Measurements from ENCODE around the gene HDX.

HDX gene

GRCh38 chrX:84475596-84475995, 26.7 kb downstream of the HDX start:
- H3K4me3 ChIP-seq (replicated peaks; ENCODE audit: low read depth, low read length) = no peak overlapping the region
- DNase-seq (ENCODE audit: extremely low read depth, low read depth) = no peak
- TF ChIP-seq CTCF (IDR thresholded peaks at IDR 0.05; ENCODE audit: low read depth, low read length, missing control alignments) = no peak

- no peak overlapping the region for H3K4me3 ChIP-seq (replicated peaks; ENCODE audit: low read depth, low read length)
- DNase-seq (ENCODE audit: extremely low read depth, low read depth) = no peak
- TF ChIP-seq CTCF (IDR thresholded peaks at IDR 0.05; ENCODE audit: low read depth, low read length, missing control alignments) = no peak
Measured at GRCh38 chrX:84475101-84475500, 27.2 kb downstream of the HDX start.

- no peak overlapping the region for H3K4me3 ChIP-seq (replicated peaks; ENCODE audit: low read depth, low read length)
- peak; percentile 7 for DNase-seq (ENCODE audit: extremely low read depth, low read depth)
- no peak for TF ChIP-seq CTCF (IDR thresholded peaks at IDR 0.05; ENCODE audit: low read depth, low read length, missing control alignments)
Measured at GRCh38 chrX:84469226-84469625, 33.0 kb downstream of the HDX start.

GRCh38 chrX:84467898-84468297, 34.4 kb downstream of the HDX start:
- DNase-seq (ENCODE audit: extremely low read depth, low read depth) = no peak
- TF ChIP-seq CTCF (IDR thresholded peaks at IDR 0.05; ENCODE audit: low read depth, low read length, missing control alignments) = no peak
- H3K4me3 ChIP-seq (replicated peaks; ENCODE audit: low read depth, low read length) = no peak overlapping the region

- no peak for TF ChIP-seq CTCF (IDR thresholded peaks at IDR 0.05; ENCODE audit: low read depth, low read length, missing control alignments)
- DNase-seq (ENCODE audit: extremely low read depth, low read depth) = peak; percentile 11
- no peak overlapping the region for H3K4me3 ChIP-seq (replicated peaks; ENCODE audit: low read depth, low read length)
Measured at GRCh38 chrX:84453351-84454246, 48.7 kb downstream of the HDX start.

- no peak overlapping the region for H3K4me3 ChIP-seq (replicated peaks; ENCODE audit: low read depth, low read length)
- DNase-seq (ENCODE audit: extremely low read depth, low read depth) = no peak
Measured at GRCh38 chrX:84441143-84441542, 61.1 kb downstream of the HDX start.

More at GRCh38 chrX:84441143-84441542, 61.1 kb downstream of the HDX start:
- TF ChIP-seq CTCF (IDR thresholded peaks at IDR 0.05; ENCODE audit: low read depth, low read length, missing control alignments) = no peak
